Cerebellar cortex (tissue), 1 donor: Measurements from ENCODE around the gene SAT2.
"Not testable (repeated sequence)": the region's sequence is repeated elsewhere in the genome, so short reads cannot be mapped to it uniquely, and the experiment has no call there.

Experiments used
- DNase-seq: peaks from one replicate; pipeline ENCODE4 v3.0.0-alpha.2; 2015; ENCODE audit warnings: low spot score

Gene SAT2

GRCh38 chr17:7627250-7628121 is at the start of gene SAT2:
Gene SAT2 (minus strand): TSS chr17:7627821. CDS start chr17:7627635, 186 bp downstream.
- peak; percentile 94 for DNase-seq

- no peak for DNase-seq
Measured at GRCh38 chr17:7676533-7676932, 48.9 kb upstream of the SAT2 start.

GRCh38 chr17:7674934-7675333 is 47.3 kb upstream of the SAT2 start:
- no peak for DNase-seq

- DNase-seq: peak; percentile 38
Measured at GRCh38 chr17:7673239-7673638, 45.6 kb upstream of the SAT2 start.

GRCh38 chr17:7668482-7668881 is 40.9 kb upstream of the SAT2 start:
- no peak for DNase-seq

GRCh38 chr17:7667656-7668406 is 40.2 kb upstream of the SAT2 start:
- DNase-seq: peak; percentile 28

- DNase-seq: peak; percentile 74
Measured at GRCh38 chr17:7656958-7657609, 29.5 kb upstream of the SAT2 start.

GRCh38 chr17:7655541-7655840 is 27.9 kb upstream of the SAT2 start:
- DNase-seq: no peak

- no peak for DNase-seq
Measured at GRCh38 chr17:7654832-7655540, 27.4 kb upstream of the SAT2 start.

GRCh38 chr17:7652388-7653356 is 25.1 kb upstream of the SAT2 start:
- peak; percentile 40 for DNase-seq

- peak; percentile 50 for DNase-seq
Measured at GRCh38 chr17:7651665-7652387, 24.2 kb upstream of the SAT2 start.

- DNase-seq: no peak
Measured at GRCh38 chr17:7651097-7651664, 23.6 kb upstream of the SAT2 start.

GRCh38 chr17:7650509-7651096 is 23.0 kb upstream of the SAT2 start, which contains the start of gene ATP1B2:
Gene ATP1B2 (plus strand): TSS chr17:7650926. CDS start chr17:7651519, 593 bp downstream.
- peak; percentile 96 for DNase-seq

- DNase-seq: no peak
Measured at GRCh38 chr17:7647018-7647417, 19.4 kb upstream of the SAT2 start.

- DNase-seq: no peak
Measured at GRCh38 chr17:7646457-7646856, 18.8 kb upstream of the SAT2 start.

- DNase-seq: no peak
Measured at GRCh38 chr17:7644775-7645174, 17.2 kb upstream of the SAT2 start.

GRCh38 chr17:7641635-7642034 is 14.0 kb upstream of the SAT2 start:
- not testable (repeated sequence) for DNase-seq

- DNase-seq: no peak
Measured at GRCh38 chr17:7640783-7641182, 13.2 kb upstream of the SAT2 start.

GRCh38 chr17:7636163-7636562 is 8.5 kb upstream of the SAT2 start:
- no peak for DNase-seq
